ENCODE measurements around the gene HS3ST5. TPM values are rescaled to one million over a fixed set of nuclear protein-coding genes. Genes with fewer than 3 reads are reported as not detected.

Gene HS3ST5
- total RNA-seq, 1 donor from 2014 or later: under 0.01 TPM

- Histone ChIP-seq H3K9ac (ENCODE audit: low read depth in 1 of 3, low read length in 3 of 3) (no peak overlapping the region), H3K27me3 (ENCODE audit: control insufficient read depth in 3 of 3, insufficient read depth in 3 of 3, low read length in 3 of 3) (no peaks in the 10 kb centered on the region), H3K4me3 (ENCODE audit: low read length in 3 of 3) (no peak overlapping the region), H3K4me1 (ENCODE audit: control insufficient read depth in 3 of 3, insufficient read depth in 3 of 3, low read length in 3 of 3) (no peaks in the 10 kb centered on the region), H3K27ac (ENCODE audit: low read depth, low read length) (no peak overlapping the region), H3K9me3 (ENCODE audit: control insufficient read depth in 3 of 3, low read length in 3 of 3) (no peaks in the 10 kb centered on the region), H3K36me3 (ENCODE audit: control insufficient read depth in 3 of 3, insufficient read depth in 3 of 3, low read length in 3 of 3) (no peaks in the 10 kb centered on the region)
Observed at GRCh38 chr6:114282292-114282691, 60.5 kb downstream of the HS3ST5 start.

- Histone ChIP-seq H3K9me3 (ENCODE audit: control insufficient read depth in 3 of 3, low read length in 3 of 3) (no peaks in the 10 kb centered on the region), H3K27ac (ENCODE audit: low read depth, low read length) (no peak overlapping the region), H3K36me3 (ENCODE audit: control insufficient read depth in 3 of 3, insufficient read depth in 3 of 3, low read length in 3 of 3) (no peaks in the 10 kb centered on the region), H3K27me3 (ENCODE audit: control insufficient read depth in 3 of 3, insufficient read depth in 3 of 3, low read length in 3 of 3) (no peaks in the 10 kb centered on the region), H3K4me3 (ENCODE audit: low read length in 3 of 3) (no peak overlapping the region), H3K9ac (ENCODE audit: low read depth in 1 of 3, low read length in 3 of 3) (no peak overlapping the region), H3K4me1 (ENCODE audit: control insufficient read depth in 3 of 3, insufficient read depth in 3 of 3, low read length in 3 of 3) (no peaks in the 10 kb centered on the region)
Observed at GRCh38 chr6:114281496-114281895, 61.3 kb downstream of the HS3ST5 start.

DNA sequence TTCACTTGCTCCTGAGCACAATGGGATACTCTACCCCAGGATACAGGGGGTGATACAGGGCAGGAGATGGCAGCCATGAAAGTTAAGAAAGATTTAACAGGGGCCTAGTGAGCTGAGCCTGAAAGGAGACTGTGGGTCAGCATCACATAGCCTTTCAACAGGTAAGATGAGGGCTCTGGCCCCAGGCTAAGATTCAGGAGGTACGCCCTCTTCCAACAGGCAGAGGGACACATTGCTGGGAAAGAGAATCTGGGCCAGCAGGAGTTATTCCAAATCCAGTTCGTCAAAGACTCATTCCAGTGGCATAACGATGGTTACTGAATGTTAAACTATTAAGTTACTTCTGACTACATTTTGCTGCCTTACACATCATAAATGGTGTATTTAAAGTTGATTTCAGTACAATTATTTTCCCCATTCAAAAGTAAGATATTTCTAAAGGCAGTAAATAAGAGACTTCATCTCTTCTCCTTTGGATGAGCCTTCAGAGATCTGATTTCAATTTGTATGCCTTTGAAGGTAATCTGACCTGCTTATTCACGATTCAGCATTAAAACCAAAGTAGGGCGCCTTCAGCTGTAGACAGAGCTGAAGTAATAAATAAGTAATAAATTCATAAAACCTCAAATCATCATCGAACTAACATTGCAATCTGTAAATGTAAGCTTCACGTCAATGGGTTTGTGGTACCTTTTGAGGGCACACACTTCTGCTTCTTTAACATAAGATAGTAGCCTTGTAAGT is 62.4 kb downstream of the HS3ST5 start:
- Histone ChIP-seq H3K9ac (ENCODE audit: low read depth in 1 of 3, low read length in 3 of 3) (no peak overlapping the region), H3K27me3 (ENCODE audit: control insufficient read depth in 3 of 3, insufficient read depth in 3 of 3, low read length in 3 of 3) (no peaks in the 10 kb centered on the region), H3K4me1 (ENCODE audit: control insufficient read depth in 3 of 3, insufficient read depth in 3 of 3, low read length in 3 of 3) (no peaks in the 10 kb centered on the region), H3K27ac (ENCODE audit: low read depth, low read length) (no peak overlapping the region), H3K9me3 (ENCODE audit: control insufficient read depth in 3 of 3, low read length in 3 of 3) (no peaks in the 10 kb centered on the region), H3K36me3 (ENCODE audit: control insufficient read depth in 3 of 3, insufficient read depth in 3 of 3, low read length in 3 of 3) (no peaks in the 10 kb centered on the region), H3K4me3 (ENCODE audit: low read length in 3 of 3) (no peak overlapping the region)

DNA sequence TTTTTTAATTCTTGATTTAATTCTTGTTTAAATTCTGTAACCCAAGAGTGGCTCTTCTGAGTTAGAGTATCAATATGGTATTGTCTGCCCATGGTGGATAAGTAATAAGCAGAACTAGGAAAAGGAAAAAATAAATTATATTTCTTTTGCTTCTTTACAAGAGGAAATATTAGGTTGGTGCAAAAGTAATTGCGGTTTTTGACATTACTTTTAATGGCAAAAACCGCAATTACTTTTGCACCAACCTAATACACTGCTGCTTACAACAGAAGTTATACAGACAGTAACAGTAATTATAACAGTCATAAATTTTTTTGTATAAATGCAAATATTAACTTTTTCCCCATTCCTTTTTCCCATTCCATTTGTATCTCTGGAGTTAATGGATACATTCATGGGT is 65.6 kb downstream of the HS3ST5 start:
- no peaks in the 10 kb centered on the region for H3K36me3 ChIP-seq (ENCODE audit: control insufficient read depth in 3 of 3, insufficient read depth in 3 of 3, low read length in 3 of 3)
- no peaks in the 10 kb centered on the region for H3K9me3 ChIP-seq (ENCODE audit: control insufficient read depth in 3 of 3, low read length in 3 of 3)
- H3K27ac ChIP-seq (ENCODE audit: low read depth, low read length): no peak overlapping the region
- no peaks in the 10 kb centered on the region for H3K4me1 ChIP-seq (ENCODE audit: control insufficient read depth in 3 of 3, insufficient read depth in 3 of 3, low read length in 3 of 3)
- H3K9ac ChIP-seq (ENCODE audit: low read depth in 1 of 3, low read length in 3 of 3): no peak overlapping the region
- no peaks in the 10 kb centered on the region for H3K27me3 ChIP-seq (ENCODE audit: control insufficient read depth in 3 of 3, insufficient read depth in 3 of 3, low read length in 3 of 3)
- no peak overlapping the region for H3K4me3 ChIP-seq (ENCODE audit: low read length in 3 of 3)

DNA sequence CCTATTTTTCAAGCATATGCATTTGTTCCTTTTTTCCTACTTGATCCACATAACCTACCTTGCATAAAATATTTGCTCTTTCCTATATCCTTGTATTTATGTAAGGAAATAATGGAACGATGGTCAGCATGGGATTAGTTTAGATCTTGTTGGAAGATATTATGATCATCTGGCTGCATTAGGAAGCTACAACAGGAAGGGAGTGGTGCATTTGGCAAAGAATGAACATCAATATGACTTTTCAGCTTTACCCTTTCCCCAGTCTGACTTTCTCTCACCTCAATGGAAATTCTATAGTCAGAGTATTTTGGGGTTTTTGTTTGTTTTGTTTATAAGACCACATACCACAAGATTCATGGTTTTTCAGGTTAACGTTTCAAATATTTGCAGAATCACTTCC is 66.0 kb downstream of the HS3ST5 start:
- no peaks in the 10 kb centered on the region for H3K9me3 ChIP-seq (ENCODE audit: control insufficient read depth in 3 of 3, low read length in 3 of 3)
- H3K27ac ChIP-seq (ENCODE audit: low read depth, low read length): no peak overlapping the region
- H3K9ac ChIP-seq (ENCODE audit: low read depth in 1 of 3, low read length in 3 of 3): no peak overlapping the region
- no peaks in the 10 kb centered on the region for H3K27me3 ChIP-seq (ENCODE audit: control insufficient read depth in 3 of 3, insufficient read depth in 3 of 3, low read length in 3 of 3)
- H3K4me1 ChIP-seq (ENCODE audit: control insufficient read depth in 3 of 3, insufficient read depth in 3 of 3, low read length in 3 of 3): no peaks in the 10 kb centered on the region
- H3K4me3 ChIP-seq (ENCODE audit: low read length in 3 of 3): no peak overlapping the region
- no peaks in the 10 kb centered on the region for H3K36me3 ChIP-seq (ENCODE audit: control insufficient read depth in 3 of 3, insufficient read depth in 3 of 3, low read length in 3 of 3)

DNA sequence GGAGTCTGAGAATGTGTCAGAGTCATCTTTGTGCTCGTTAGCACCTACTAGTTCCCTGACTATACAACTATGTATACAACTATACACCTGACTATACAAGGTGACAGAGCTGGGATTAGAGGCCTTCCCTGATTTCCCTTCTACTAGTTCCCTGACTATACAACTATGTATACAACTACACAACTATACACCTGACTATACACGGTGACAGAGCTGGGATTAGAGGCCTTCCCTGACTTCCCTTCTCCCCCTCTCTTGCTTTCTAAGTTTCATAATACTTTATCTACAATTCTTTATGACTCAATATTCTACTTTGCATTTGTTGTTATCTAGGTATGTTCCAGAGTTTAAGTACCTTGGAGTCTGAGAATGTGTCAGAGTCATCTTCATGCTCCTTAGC is 68.0 kb downstream of the HS3ST5 start:
- H3K9me3 ChIP-seq (ENCODE audit: control insufficient read depth in 3 of 3, low read length in 3 of 3): no peaks in the 10 kb centered on the region
- H3K36me3 ChIP-seq (ENCODE audit: control insufficient read depth in 3 of 3, insufficient read depth in 3 of 3, low read length in 3 of 3): no peaks in the 10 kb centered on the region
- H3K9ac ChIP-seq (ENCODE audit: low read depth in 1 of 3, low read length in 3 of 3): no peak overlapping the region
- no peaks in the 10 kb centered on the region for H3K4me1 ChIP-seq (ENCODE audit: control insufficient read depth in 3 of 3, insufficient read depth in 3 of 3, low read length in 3 of 3)
- no peaks in the 10 kb centered on the region for H3K27me3 ChIP-seq (ENCODE audit: control insufficient read depth in 3 of 3, insufficient read depth in 3 of 3, low read length in 3 of 3)
- H3K27ac ChIP-seq (ENCODE audit: low read depth, low read length): no peak overlapping the region
- no peak overlapping the region for H3K4me3 ChIP-seq (ENCODE audit: low read length in 3 of 3)

GRCh38 chr6:114272582-114272981 is 70.2 kb downstream of the HS3ST5 start:
- Histone ChIP-seq H3K9me3 (ENCODE audit: control insufficient read depth in 3 of 3, low read length in 3 of 3) (no peaks in the 10 kb centered on the region), H3K27ac (ENCODE audit: low read depth, low read length) (no peak overlapping the region), H3K4me1 (ENCODE audit: control insufficient read depth in 3 of 3, insufficient read depth in 3 of 3, low read length in 3 of 3) (no peaks in the 10 kb centered on the region)

GRCh38 chr6:114271405-114271804 is 71.4 kb downstream of the HS3ST5 start:
- Histone ChIP-seq H3K36me3 (ENCODE audit: control insufficient read depth in 3 of 3, insufficient read depth in 3 of 3, low read length in 3 of 3) (no peaks in the 10 kb centered on the region), H3K4me1 (ENCODE audit: control insufficient read depth in 3 of 3, insufficient read depth in 3 of 3, low read length in 3 of 3) (no peaks in the 10 kb centered on the region), H3K27me3 (ENCODE audit: control insufficient read depth in 3 of 3, insufficient read depth in 3 of 3, low read length in 3 of 3) (no peaks in the 10 kb centered on the region), H3K4me3 (ENCODE audit: low read length in 3 of 3) (no peak overlapping the region), H3K27ac (ENCODE audit: low read depth, low read length) (no peak overlapping the region), H3K9me3 (ENCODE audit: control insufficient read depth in 3 of 3, low read length in 3 of 3) (no peaks in the 10 kb centered on the region), H3K9ac (ENCODE audit: low read depth in 1 of 3, low read length in 3 of 3) (no peak overlapping the region)

More at GRCh38 chr6:114272582-114272981, 70.2 kb downstream of the HS3ST5 start:
- no peaks in the 10 kb centered on the region for H3K36me3 ChIP-seq (ENCODE audit: control insufficient read depth in 3 of 3, insufficient read depth in 3 of 3, low read length in 3 of 3)
- H3K27me3 ChIP-seq (ENCODE audit: control insufficient read depth in 3 of 3, insufficient read depth in 3 of 3, low read length in 3 of 3): no peaks in the 10 kb centered on the region
- H3K4me3 ChIP-seq (ENCODE audit: low read length in 3 of 3): no peak overlapping the region
- H3K9ac ChIP-seq (ENCODE audit: low read depth in 1 of 3, low read length in 3 of 3): no peak overlapping the region

DNA sequence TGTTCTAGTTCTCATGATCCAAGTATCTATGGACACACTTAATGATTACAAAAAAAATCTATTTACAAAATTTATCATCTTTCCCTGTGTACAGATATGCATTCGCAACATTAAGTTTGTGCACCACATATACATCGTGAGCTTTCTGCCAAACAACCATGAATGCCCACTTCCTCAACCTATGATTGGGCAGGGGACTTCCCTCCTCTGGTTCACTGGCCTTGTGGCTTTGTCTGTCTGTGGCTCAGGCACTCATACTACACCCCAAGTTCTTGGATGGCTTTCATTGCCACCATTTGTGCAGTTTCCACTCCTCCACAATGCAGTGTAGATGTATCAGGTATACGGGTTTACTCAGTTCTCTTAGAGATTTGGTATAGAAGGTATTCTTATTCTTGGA is 74.9 kb downstream of the HS3ST5 start:
- no peaks in the 10 kb centered on the region for H3K27me3 ChIP-seq (ENCODE audit: control insufficient read depth in 3 of 3, insufficient read depth in 3 of 3, low read length in 3 of 3)

DNA sequence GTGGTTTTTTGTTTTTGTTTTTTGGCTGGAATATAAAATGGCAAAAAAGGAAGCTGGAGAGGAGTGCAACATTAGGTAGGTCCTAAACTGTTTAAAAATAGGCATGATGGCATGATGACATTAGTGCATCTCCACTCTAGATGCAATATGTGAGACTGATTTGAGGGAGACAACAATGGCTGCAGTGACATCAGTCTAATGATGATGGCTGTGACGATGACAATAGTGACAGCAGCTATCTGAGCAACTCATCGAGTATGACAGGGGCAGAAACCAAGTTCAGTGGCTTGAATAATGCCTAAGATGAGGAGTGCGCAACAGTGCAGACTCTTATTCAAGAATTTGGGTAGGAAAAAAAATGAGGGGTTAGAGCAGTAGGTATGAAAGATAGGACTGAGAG is 82.0 kb downstream of the HS3ST5 start:
- Histone ChIP-seq H3K4me1 (ENCODE audit: control insufficient read depth in 3 of 3, insufficient read depth in 3 of 3, low read length in 3 of 3) (no peaks in the 10 kb centered on the region), H3K27ac (ENCODE audit: low read depth, low read length) (no peak overlapping the region), H3K4me3 (ENCODE audit: low read length in 3 of 3) (no peak overlapping the region), H3K36me3 (ENCODE audit: control insufficient read depth in 3 of 3, insufficient read depth in 3 of 3, low read length in 3 of 3) (no peaks in the 10 kb centered on the region), H3K9me3 (ENCODE audit: control insufficient read depth in 3 of 3, low read length in 3 of 3) (no peaks in the 10 kb centered on the region), H3K27me3 (ENCODE audit: control insufficient read depth in 3 of 3, insufficient read depth in 3 of 3, low read length in 3 of 3) (no peaks in the 10 kb centered on the region), H3K9ac (ENCODE audit: low read depth in 1 of 3, low read length in 3 of 3) (no peak overlapping the region)

More for the DNA sequence above, 74.9 kb downstream of the HS3ST5 start:
- Histone ChIP-seq H3K9ac (ENCODE audit: low read depth in 1 of 3, low read length in 3 of 3) (no peak overlapping the region), H3K9me3 (ENCODE audit: control insufficient read depth in 3 of 3, low read length in 3 of 3) (no peaks in the 10 kb centered on the region), H3K4me3 (ENCODE audit: low read length in 3 of 3) (no peak overlapping the region), H3K4me1 (ENCODE audit: control insufficient read depth in 3 of 3, insufficient read depth in 3 of 3, low read length in 3 of 3) (no peaks in the 10 kb centered on the region), H3K36me3 (ENCODE audit: control insufficient read depth in 3 of 3, insufficient read depth in 3 of 3, low read length in 3 of 3) (no peaks in the 10 kb centered on the region), H3K27ac (ENCODE audit: low read depth, low read length) (no peak overlapping the region)
